Right lobe of liver (tissue), 4 donors: ENCODE results near the gene NRXN3.

Experiments used
- CTCF ChIP-seq, 4 donors: fragments of 200-600 bp in 3 of 4; fragments of 450-650 bp in 1 of 4; IDR thresholded peaks; one replicate each; pipeline versions ENCODE4 v1.5.1 to v1.8.0; 2016 to 2022; ENCODE audit warnings: antibody characterized with exemption in 4 of 4, mild to moderate bottlenecking in 2 of 4
- POLR2A ChIP-seq: fragments of 450-650 bp; IDR thresholded peaks from one replicate; pipeline ENCODE4 v1.6.1; 2017; ENCODE audit warnings: antibody characterized with exemption, mild to moderate bottlenecking
- donor health status: DM: no; HTN: no; CAD: no.
- donor health status: DM: no; HTN: no; CAD: no.
- donor health status: DM: no; HTN: yes; CAD: no.

DNA sequence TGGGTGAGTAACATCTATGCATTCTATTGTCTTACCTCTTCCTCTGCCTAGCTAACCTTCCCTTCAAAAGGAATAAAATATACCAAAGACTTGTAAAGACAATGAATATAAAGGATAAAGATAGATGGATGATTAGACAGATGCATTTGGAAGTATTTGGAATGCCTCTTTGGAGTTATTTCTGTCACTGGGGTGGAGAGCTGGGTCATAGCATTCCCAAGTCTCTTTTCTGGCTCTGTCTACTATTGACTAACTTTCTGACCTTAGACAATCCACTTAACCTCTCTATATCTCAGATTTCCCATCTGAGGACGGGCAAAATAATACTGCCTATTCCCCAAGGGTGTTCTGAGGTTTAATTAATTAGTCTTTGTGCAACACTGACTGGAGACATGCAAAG is 1523.8 kb downstream of the NRXN3 start:
- TF ChIP-seq POLR2A (no peak), CTCF (IDR thresholded peaks at IDR 0.05) (no peak)
